ENCODE measurements around the gene CDH4.
"Not testable (repeated sequence)": the region's sequence is repeated elsewhere in the genome, so short reads cannot be mapped to it uniquely, and the experiment has no call there.

The CDH4 gene

DNA sequence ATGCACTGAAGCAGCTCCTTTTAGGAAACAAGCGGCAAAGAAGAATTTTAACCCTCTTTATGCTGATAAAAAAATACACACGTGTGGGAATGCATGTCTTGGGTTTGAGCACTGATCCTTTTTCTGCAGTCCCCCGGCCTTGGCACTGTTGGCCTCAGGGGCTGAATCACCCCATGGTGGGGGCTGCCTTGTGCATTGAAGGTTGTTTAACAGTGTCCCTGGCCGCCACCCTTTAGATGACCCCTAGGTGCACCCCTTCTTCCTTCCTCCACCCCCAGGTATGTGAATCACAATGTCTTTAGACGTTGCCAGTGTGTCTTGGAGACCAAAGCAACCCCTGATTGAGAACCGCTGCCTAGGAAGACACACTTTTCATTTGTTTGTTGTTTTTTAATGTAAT lies 190.7 kb downstream of the CDH4 start:
- no peak for DNase-seq

DNA sequence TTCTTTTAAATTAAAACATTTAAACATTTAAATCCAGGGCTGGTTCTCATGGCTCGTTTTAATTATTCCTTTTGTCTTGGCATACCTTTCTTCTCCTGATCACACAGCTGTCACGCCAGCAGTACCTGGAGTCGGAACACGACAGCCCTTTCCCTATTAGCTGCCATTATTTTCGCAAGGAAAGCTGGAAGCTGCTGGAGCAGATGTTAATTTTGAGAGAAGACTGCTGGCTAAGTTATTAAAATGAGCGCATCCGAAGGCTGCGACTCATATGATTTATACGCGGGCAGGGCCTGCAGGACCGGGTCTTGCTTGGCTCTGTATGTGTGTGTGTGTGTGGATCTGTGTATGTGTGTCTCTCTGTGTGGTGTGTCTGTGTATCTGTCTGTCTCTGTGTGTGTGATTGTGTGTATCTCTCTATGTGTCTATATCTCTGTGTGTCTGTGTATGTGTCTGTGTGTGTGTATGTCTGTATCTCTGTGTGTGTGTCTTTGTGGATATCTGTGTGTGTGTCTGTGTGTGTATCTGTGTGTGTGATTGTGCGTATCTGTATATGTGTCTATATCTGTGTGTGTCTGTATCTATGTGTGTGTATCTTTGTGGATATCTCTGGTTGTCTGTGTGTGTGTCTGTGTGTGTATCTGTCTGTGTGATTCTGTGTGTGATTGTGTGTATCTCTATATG lies 191.5 kb downstream of the CDH4 start:
- DNase-seq = no peak

DNA sequence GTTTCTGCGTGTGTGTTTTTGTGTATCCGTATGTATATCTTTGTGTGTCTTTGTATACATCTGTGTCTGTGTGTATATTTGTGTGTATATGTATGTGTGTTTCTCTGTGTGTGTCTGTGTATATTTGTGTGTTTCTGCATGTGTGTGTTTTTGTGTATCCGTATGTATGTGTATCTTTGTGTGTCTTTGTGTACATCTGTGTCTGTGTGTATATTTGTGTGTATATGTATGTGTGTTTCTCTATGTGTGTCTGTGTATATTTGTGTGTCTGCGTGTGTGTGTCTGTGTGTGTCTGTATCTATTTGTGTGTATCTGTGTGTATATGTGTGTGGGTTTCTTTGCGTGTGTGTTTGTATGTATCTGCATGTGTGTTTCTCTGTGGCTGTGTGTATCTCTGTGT lies 192.6 kb downstream of the CDH4 start:
- DNase-seq = no peak

DNA sequence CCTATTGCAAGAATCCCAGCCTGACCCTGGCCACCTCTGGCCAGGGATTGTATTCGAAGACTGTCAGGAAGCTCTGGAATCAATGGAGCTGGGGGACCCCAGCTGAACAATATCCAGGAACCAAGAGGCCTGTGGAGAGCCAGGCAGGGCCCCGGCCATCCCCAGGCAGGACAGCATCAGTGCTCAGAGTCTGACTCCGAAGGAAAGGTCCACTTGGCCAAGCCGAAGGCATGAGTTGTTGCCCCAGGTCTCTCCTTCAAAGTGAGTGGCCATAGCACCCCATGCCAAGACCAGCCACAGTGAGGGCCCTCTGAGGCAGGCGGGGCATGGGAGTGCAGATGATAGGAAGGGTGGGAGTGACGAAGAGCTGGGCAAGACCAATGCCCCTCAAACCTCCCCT lies 193.1 kb downstream of the CDH4 start:
- DNase-seq = no peak

DNA sequence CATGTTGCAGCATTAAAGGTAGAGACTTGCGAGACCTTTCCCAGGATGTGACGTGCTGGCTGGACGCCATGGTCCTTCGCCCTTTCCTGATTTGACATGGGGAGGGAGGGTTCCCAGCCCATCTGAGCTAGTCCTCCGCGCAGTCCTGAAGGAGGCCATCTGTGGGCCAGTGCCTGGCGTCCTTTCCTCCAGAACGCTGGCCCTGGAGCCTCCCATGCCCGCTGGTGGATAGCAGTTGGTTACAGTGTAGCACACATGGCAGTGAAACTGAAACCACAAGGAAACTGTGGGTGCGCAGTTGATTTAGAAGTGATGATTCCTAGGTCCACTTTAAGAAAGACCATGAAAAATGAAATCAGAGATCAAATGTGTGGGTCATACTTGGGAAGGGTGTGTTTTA lies 193.7 kb downstream of the CDH4 start:
- DNase-seq = no peak

DNA sequence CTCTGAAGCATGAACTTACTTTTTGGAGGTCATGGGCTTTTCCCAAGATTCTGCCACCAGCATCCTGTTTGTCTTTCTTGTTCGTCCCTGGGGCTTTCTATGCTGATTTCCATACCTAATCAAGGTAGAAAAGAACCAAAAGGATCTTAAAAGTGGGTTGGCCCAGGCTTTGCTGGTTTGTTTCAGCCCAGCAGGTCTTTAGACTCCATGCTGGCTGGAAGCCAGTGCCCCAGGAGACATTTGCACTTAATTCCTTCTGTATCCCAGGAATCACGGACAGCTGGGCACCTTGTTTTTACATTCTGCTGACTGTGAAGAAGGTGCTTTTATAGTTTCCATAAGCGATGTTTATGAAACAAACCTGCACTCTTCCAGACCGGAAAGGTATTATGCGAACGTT lies 195.9 kb downstream of the CDH4 start:
- peak; percentile 47 for DNase-seq

DNA sequence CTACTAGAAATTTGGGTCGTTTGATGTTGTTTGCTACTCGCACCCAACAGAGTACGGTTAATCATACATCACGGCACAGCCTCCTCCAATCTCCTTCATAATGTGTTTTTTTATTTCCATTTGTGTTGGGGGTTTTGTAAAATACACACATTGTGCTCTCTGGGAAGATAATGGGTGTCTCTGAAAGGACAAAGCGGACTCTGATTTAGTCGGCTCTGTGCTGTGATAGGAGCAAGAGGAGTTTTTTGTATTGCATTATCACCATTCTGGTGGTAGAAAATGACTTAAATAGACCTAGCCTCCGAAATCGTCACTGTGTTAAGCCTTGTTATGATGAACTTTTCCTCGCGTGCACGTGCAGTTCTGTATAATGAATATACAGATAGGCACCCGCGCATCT lies 196.3 kb downstream of the CDH4 start:
- DNase-seq = no peak

DNA sequence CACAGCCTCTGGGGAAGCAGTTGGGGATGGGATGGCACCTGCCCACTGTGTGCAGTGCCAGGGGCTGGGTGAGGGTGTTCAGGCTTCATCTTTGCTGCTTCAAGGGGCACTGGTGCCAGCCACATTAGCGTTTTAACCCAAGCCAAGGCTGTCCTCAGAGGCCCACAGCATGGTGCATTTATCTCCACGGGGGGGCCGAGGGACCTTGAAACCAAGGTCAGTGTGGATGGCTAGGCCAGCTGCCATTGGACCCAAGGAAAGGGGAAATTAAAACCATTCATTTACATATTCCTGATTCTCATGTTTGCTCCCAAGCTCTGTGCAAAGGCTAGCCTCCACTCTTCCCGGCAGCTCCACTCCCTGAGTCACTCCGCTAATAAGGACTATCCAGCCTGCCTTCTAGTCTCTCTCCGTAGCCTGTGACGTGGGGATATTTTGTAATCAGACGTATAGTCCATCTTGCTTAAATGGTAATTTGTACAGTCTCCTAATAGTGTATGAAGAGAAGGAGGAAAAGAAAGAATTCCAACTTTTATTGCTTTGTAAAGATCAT lies 197.1 kb downstream of the CDH4 start:
- DNase-seq = no peak

DNA sequence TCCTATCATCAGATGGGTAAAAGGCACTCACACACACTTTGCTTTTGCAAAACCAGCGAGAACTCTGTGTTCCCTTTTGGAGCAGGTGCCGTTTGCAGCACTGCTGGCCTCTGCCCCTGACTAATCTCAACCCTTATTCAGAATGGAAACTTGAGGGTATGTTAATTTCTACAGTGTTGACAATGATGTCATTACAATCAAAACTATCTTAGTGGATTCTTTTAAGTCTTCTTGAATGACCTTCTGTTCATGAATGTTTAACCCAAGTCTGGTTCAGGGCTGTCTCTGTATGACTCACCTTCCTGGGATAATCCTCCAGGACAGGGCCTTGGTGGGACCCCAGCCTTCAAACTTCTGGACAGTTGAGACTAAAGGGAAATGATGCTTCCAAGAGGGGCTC lies 197.9 kb downstream of the CDH4 start:
- DNase-seq = no peak

DNA sequence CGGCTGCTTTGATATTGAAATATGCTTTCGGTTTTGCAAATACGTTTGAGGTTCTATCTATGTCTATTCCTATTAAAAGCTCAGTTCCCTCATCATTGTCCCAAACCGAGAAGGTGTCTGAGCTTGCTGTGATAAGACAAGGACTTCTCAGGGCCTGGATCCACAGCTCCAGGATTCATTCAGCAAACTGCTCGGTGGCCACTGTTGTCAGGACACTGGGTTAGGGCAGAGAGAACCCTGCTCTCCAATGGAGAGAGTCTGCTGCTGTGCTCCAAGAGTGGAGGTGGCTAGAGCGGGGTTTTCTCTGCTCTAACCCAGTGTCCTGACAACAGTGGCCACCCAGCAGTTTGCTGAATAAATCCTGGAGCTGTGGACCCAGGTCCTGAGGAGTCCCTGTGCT lies 198.5 kb downstream of the CDH4 start:
- no peak for DNase-seq

DNA sequence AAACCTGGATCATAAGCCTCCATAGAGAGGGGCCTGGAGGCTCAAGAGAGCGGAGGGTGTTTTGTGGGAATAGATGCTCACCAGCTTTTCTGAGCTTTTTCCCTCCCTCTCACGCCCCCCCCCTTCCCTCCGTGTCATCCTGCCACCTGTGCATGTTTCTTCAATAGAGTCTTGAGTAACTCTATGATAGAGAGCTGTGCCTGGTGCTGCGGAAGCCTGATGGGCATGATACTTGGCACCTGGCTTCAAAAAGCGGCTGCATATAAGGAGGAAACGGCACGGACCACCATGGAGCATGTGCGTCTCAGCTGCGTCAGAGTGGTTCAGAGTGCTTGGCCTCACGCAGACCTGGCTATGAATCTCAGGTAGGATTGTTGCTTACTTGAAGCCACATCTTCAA lies 198.9 kb downstream of the CDH4 start:
- DNase-seq = no peak

DNA sequence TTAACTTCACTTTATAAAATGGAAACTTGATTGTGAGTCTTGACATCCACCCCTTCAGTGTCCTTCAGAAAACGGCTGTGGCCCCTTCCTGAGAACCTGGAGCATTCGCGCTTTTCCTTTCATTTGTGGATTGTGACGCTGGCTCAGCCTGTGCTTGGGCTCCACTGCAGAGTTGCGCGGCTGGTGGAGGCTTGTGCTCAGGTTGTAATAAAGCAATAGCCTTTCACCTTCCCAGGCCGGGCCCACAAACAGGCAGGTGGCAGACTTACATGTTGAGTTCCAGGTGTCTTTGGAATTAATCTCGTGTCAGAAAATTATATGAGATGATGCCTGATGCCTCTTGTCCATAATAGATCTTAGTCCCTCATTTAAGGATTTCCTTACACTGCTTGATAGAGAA lies 199.9 kb downstream of the CDH4 start:
- no peak for DNase-seq

DNA sequence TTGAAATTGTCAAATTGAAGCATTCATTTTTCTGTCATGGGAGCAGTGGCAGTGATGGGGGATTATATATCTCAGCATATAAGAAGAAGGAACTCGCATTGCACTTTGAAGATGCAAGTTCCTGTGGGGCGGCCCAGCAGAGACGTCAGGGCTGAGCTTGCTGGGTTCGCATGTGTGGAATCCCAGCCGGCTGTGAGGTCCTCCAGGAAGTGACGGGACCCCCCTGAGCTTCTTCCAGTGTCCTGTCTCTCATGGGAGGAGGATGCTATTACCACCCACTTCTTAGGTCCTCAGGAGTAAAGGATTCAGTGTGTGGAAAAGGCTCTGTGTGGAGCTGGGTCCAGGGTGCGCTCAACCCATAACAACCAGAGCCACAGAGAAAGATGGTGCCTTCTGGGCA lies 201.2 kb downstream of the CDH4 start:
- DNase-seq = no peak

DNA sequence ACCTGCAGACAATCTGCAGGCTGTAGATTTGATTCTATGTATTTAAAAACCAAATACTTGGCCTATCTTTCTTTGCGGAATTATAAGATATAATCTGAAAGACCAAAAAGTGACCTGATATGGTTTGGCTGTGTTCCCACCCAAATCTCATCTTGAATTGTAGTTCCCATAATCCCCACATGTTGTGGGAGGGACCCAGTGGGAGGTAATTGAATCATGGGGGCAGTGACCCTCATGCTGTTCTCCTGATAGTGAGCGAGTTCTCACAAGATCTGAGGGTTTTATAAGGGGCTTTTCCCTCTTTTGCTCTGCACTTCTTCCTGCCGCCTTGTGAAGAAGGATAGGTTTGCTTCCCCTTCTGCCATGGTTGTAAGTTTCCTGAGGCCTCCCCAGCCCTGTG lies 201.6 kb downstream of the CDH4 start:
- DNase-seq = not testable (repeated sequence)

DNA sequence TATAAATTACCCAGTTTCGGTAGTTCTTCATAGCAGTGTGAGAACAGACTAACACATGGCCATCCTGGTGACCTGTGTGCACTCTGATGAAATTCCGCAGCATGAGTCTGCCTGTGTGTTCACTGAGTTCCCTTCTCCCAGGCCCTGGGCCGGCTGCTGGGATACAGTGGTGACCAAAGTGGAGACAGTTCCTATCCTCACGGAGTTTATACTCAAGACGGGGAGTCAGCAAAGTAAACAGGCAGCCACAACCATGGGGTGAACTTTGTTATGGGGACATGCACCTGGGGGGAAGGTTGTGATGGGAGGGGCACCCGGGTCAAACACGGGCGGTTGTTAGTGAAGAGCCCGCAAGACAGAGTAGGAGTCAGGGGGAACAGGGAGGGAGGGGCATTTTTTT lies 202.0 kb downstream of the CDH4 start:
- DNase-seq = no peak

DNA sequence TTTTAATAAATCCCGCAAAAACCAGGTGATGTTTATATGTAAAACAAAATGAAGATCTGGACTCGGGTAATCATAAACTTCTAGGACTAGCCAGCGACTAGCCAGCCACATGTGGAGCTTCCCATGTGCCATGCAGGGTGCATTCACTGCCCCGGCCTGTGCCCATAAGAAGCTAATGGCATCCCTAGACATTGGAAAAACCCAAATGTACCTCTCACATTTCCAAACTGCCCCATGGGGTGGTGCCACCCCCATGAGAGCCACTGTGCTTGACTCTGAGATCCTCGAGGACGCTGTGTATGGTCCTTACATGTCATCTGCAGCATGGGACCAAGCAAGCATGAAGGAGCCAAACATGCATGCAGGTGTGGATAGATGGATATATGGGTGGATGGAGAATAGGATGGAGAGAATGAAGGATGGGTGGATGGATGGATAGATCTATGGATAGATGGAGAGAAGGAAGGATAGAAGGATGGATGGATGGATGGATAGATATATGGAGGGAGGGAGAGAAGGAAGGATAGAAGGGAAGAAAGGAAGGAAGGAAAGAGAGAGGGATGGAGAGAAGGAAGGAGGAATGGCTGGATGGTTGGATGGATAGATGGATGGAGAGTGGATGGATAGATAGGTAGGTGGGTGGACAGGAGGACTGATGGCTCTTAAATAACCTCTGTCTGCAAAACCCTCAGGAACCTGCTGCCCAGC lies 203.6 kb downstream of the CDH4 start:
- DNase-seq = no peak

DNA sequence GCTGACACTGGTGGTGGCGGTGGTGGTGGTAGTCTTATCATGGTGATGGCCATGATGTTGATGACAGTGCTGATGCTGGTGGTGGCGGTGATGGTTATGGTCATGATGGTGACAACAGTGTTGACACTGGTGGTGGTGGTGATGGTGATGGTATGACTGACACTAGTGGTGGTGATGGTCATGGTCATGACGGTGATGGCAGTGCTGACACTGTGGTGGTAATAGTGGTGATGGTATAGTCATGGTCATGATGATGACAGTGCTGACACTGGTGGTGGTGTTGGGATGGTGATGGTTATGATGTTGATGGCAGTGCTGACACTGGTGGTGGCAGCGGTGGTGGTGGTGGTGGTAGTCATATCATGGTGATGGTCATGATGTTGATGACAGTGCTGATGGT lies 205.7 kb downstream of the CDH4 start:
- no peak for DNase-seq

DNA sequence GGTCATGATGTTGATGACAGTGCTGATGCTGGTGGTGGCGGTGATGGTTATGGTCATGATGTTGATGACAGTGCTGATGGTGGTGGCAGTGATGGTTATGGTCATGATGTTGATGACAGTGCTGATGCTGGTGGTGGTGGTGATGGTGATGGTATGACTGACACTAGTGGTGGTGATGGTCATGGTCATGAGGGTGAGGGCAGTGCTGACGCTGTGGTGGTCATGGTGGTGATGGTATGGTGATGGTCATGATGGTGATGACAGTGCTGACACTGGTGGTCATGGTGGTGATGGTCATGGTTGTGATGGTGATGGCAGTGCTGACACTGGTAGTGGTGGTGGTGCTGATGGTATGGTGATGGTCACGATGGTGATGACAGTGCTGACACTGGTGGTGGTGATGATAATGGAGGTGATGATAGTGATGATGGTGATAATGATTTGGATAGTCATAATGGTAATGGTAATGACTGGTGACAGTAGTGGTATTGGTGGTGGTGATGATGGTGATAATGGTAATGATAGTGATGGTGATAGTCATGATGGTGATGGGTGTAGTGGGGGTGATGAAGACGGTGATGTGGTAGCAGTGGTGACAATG lies 206.2 kb downstream of the CDH4 start:
- DNase-seq = no peak

DNA sequence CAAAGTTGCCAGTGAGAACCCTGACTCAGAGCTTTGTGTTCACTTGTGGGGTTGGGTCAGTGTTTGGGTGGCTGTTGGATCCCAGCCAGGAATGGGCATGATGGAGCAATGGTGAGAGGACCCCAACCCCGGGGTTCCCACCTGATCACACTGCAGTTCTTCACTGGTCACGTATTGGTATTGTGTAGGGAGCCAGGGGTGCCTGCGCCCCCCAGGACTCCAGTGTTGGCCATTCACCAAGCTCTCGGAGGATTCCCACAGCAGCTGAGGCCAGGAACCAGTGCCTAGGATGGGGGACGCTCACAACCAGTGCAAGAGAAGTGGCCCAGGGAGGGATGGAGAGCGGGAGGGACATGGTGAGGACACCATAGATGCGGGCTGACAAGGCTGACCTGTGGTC lies 207.2 kb downstream of the CDH4 start:
- DNase-seq = no peak

DNA sequence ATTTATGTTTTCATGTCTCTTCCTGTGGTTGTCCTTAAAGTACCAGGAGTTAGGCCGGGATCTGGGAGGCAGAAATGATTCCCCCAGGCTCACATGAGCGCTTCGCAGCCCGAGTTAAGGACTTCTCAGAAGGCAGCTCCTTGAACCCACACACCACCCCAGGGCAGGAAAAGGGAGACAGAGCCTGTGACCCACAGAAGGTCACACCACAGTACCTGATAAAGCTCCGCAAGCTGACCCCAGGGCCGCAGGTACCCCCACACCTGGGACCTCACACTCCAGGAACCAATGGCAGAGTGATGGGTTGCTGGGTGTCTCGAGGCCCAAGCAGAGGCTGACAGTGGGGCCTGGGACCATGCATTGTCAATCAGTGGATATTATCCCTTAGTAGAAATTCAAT lies 207.6 kb downstream of the CDH4 start:
- DNase-seq = no peak

DNA sequence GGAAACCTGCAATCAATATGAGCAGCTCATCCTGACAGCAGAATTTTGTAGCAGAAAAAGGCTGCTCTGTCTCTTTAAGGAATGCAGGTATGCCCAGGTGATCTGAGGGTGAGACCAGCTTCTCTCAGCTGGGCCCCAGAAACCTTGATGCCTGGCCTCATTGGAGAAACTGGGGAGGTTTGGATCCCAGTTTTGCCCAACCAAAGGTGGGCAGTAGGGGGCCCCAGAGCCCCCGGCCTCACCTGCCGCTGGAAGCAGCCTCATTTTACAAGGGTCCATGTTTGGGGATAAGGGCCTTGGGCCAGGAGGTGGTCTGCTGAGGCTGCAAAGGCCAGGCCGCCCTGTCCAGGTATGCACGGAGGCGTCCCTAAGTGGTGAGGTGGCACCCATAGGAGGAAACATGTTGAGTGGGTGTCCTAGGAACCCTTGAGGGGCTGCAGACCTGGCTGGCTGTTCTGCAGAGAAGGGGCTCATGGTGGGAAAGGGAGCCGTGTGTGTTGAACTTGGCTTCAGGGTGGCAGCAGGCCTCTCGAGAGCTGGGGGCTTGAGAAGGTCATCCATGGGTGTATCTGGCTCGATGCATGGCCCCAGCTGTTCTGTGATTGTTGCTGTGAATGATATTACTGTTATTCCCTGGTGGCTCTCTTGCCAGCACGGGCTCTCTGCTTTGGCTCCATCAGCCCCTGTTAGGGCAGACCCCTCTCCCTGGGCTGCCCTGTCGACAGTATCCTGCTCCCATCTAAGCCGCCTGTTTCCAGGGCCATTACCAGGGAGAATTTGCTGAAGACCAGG lies 208.4 kb downstream of the CDH4 start:
- DNase-seq = no peak

DNA sequence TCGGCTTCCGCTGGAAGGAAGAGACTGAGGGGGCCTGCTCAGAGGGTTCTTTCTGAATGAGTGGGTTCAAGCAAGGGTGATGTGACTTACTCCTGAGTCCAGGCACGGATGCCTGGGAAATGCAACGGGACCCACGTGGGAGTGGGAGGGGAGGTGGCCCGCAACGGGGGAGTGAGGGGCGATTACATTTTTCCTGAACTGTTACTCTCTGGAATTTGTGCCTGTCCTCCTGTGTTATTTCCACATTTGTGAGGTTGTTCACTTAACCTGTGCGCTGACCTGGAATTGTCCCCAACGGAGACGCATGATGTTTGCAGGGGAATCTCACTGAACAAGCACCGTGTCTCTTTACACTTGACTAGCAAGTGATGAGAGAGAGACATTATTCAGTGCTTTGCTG lies 209.4 kb downstream of the CDH4 start:
- no peak for DNase-seq

Measured in NCI-H1105 (cell line).